OCI-LY7 (cell line): ENCODE results near the gene GMDS.

Experiments
- EZH2phosphoT487 ChIP-seq: fragments of 200-600 bp; sonication (generic); IDR thresholded peaks from 2 replicates; pipeline ENCODE4 v1.6.1; 2018; ENCODE audit warnings: low read depth, borderline replicate concordance, mild to moderate bottlenecking, mixed run types, antibody characterized with exemption, low read length, moderate library complexity, mixed read lengths
- TF ChIP-seq, protein P1 (sequence below): fragments of 200-600 bp; sonication (generic); conservative IDR thresholded peaks from 2 replicates; pipeline ENCODE4 v1.5.1; 2014; ENCODE audit warnings: mild to moderate bottlenecking, antibody characterized with exemption, low read length, moderate library complexity, mixed read lengths

DNA sequence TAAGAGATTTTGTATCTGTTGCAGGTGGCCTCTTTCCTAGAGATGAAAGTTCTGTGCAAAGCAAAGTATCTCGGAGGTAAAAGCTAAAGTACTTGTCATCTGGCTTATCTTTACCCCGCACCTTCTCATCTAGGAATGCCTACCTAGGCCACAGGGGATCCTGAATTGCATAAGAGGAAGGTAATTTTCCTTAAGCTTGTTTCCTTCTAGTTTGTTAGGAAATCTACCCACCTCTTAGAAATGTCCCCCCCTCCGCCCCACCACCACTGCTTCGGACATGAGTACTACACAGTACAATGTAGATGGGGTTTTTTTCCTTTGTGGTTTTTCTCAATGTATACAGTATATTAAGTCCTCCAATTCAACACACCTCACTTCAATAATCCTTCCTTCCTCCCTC is 614.2 kb downstream of the GMDS start:
- TF ChIP-seq, protein P1, sequence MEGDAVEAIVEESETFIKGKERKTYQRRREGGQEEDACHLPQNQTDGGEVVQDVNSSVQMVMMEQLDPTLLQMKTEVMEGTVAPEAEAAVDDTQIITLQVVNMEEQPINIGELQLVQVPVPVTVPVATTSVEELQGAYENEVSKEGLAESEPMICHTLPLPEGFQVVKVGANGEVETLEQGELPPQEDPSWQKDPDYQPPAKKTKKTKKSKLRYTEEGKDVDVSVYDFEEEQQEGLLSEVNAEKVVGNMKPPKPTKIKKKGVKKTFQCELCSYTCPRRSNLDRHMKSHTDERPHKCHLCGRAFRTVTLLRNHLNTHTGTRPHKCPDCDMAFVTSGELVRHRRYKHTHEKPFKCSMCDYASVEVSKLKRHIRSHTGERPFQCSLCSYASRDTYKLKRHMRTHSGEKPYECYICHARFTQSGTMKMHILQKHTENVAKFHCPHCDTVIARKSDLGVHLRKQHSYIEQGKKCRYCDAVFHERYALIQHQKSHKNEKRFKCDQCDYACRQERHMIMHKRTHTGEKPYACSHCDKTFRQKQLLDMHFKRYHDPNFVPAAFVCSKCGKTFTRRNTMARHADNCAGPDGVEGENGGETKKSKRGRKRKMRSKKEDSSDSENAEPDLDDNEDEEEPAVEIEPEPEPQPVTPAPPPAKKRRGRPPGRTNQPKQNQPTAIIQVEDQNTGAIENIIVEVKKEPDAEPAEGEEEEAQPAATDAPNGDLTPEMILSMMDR = no peak
- TF ChIP-seq EZH2phosphoT487 = no peak
